K562 (cell line): ENCODE measurements around the gene SHB. TPM values are rescaled to one million over a fixed set of nuclear protein-coding genes. Genes with fewer than 3 reads are reported as not detected.

Source experiments
- ATAC-seq: fragments of 200-7000 bp; cut with Tn5 transposase; 3 replicates; pipeline ENCODE4 v1.9.1; 2020; ENCODE audit warnings: moderate library complexity
- BruUV-seq: library from RNA; stranded (reverse); fragments of 400-500 nt; replicated peaks from 2 replicates; lab custom pipeline; 2021; lab: Mats Ljungman, UMichigan
- CTCF ChIA-PET: fragments of 300-600 bp; formaldehyde crosslinking; extraction: SDS; loops from one replicate; lab custom pipeline; 2021; ENCODE audit warnings: low intra/inter-chr PET ratio; lab: Yijun Ruan, JAX
- POLR2A ChIA-PET: fragments of 300-600, 350-650 bp; sonication (Branson Sonifier 250); formaldehyde crosslinking; extraction: SDS; loops from one replicate; lab custom pipeline; 2021; ENCODE audit warnings: antibody characterized with exemption, inconsistent platforms; lab: Yijun Ruan, JAX
- DNase-seq, 4 experiments: peaks; one replicate each; pipeline versions ENCODE4 v3.0.0 to v3.0.0-alpha.2; 2011 to 2018; ENCODE audit warnings: low spot score in 3 of 4, mixed read lengths in 3 of 4; ENCODE audit errors: extremely low read depth in 1 of 4
- FAIRE-seq: peaks from 2 replicates; lab custom pipeline; 2011; peaks lifted over from hg19 to GRCh38; lab: Jason Lieb, UNC
- H2AFZ ChIP-seq: 2 replicates; pipeline ENCODE4 v1.6.0; 2011; ENCODE audit warnings: low read depth, low read length, control low read depth, inconsistent platforms
- H3K27ac ChIP-seq: fragments of 200-600 bp; 3 replicates; pipeline ENCODE4 v1.8.0; 2011; ENCODE audit warnings: low read depth, mild to moderate bottlenecking, control low read depth, inconsistent platforms, low read length, moderate library complexity, mixed read lengths; ENCODE audit errors: extremely low read depth
- H3K27me3 ChIP-seq, 2 experiments: fragments of 300-600 bp in 1 of 2; 2 replicates in 1 of 2; 3 replicates in 1 of 2; pipeline versions ENCODE4 v1.6.0 to v1.8.0; 2011; ENCODE audit warnings: inconsistent platforms in 2 of 2, low read length in 2 of 2, mild to moderate bottlenecking in 1 of 2, mixed read lengths in 1 of 2, moderate library complexity in 1 of 2; ENCODE audit not compliant: control insufficient read depth in 2 of 2, insufficient read depth in 2 of 2
- H3K36me3 ChIP-seq: fragments of 300-600 bp; 3 replicates; pipeline ENCODE4 v1.8.0; 2011; ENCODE audit warnings: mild to moderate bottlenecking, low read length, inconsistent platforms; ENCODE audit not compliant: control insufficient read depth, insufficient read depth
- H3K4me1 ChIP-seq, 2 experiments: fragments of 200-600 bp in 1 of 2; replicated peaks in 1 of 2; 2 replicates in 1 of 2; 3 replicates in 1 of 2; pipeline versions ENCODE4 v1.5.1 to v1.8.0; 2011; ENCODE audit warnings: inconsistent platforms in 2 of 2, low read length in 2 of 2, mild to moderate bottlenecking in 1 of 2, mixed read lengths in 1 of 2, moderate library complexity in 1 of 2; ENCODE audit not compliant: control insufficient read depth in 2 of 2, insufficient read depth in 2 of 2
- H3K4me2 ChIP-seq: 2 replicates; pipeline ENCODE4 v1.6.1; 2011; ENCODE audit warnings: low read length, control low read depth, inconsistent platforms, mixed read lengths; ENCODE audit not compliant: insufficient read depth
- H3K4me3 ChIP-seq: fragments of 200-600 bp; sonication (generic), shearing (Covaris generic); 2 replicates; pipeline ENCODE4 v1.5.1; 2016; ENCODE audit warnings: control low read depth, inconsistent platforms
- H3K79me2 ChIP-seq: fragments of 200-600 bp; 3 replicates; pipeline ENCODE4 v1.8.0; 2011; ENCODE audit warnings: low read length, inconsistent platforms; ENCODE audit not compliant: control insufficient read depth, insufficient read depth
- H3K9ac ChIP-seq, 2 experiments: 2 replicates each; pipeline versions ENCODE4 v1.6.0 to v1.6.1; 2011; ENCODE audit warnings: low read depth in 2 of 2, low read length in 2 of 2, control low read depth in 1 of 2, inconsistent platforms in 1 of 2, mild to moderate bottlenecking in 1 of 2, mixed read lengths in 1 of 2; ENCODE audit not compliant: insufficient read depth in 1 of 2
- H3K9me1 ChIP-seq: one replicate; pipeline ENCODE4 v1.6.0; 2011; ENCODE audit warnings: inconsistent platforms, mild to moderate bottlenecking, low read length, moderate library complexity; ENCODE audit not compliant: control insufficient read depth, insufficient read depth
- H3K9me3 ChIP-seq: replicated peaks from 2 replicates; pipeline ENCODE4 v1.5.1; 2011; ENCODE audit warnings: low read depth, low read length, inconsistent platforms; ENCODE audit not compliant: control insufficient read depth, insufficient read depth
- H4K20me1 ChIP-seq: replicated peaks from 2 replicates; pipeline ENCODE4 v1.6.1; 2011; ENCODE audit warnings: low read length, inconsistent platforms, mixed read lengths; ENCODE audit not compliant: control insufficient read depth, insufficient read depth
- ATF4 ChIP-seq: fragments of 450-650 bp; formaldehyde crosslinking; IDR thresholded peaks from 2 replicates; pipeline ENCODE4 v1.4.0; 2022; ENCODE audit warnings: mild to moderate bottlenecking, moderate library complexity
- BCLAF1 ChIP-seq, 2 experiments: fragments of 450-650 bp in 1 of 2; IDR thresholded peaks; 2 replicates each; pipeline ENCODE4 v1.6.1; 2011 to 2017; ENCODE audit warnings: low read depth in 2 of 2, antibody characterized with exemption in 1 of 2, borderline replicate concordance in 1 of 2, low read length in 1 of 2, mild to moderate bottlenecking in 1 of 2, mixed read lengths in 1 of 2; ENCODE audit not compliant: control insufficient read depth in 1 of 2
- FUS ChIP-seq: fragments of 200-400 bp; formaldehyde crosslinking; optimal IDR thresholded peaks from 2 replicates; pipeline ENCODE3; 2017; ENCODE audit warnings: low read depth, low read length
- MCM3 ChIP-seq: fragments of 450-650 bp; IDR thresholded peaks from 2 replicates; pipeline ENCODE4 v1.6.1; 2016
- PTBP1 ChIP-seq: fragments of 200-400 bp; formaldehyde crosslinking; IDR thresholded peaks from 2 replicates; pipeline ENCODE4 v1.6.1; 2017; ENCODE audit warnings: low read depth, low read length
- SPI1 ChIP-seq: IDR thresholded peaks from 2 replicates; pipeline ENCODE4 v1.6.1; 2011; ENCODE audit warnings: low read depth, low read length, control low read depth, borderline replicate concordance
- WGBS: fragments of 100-300 bp; shearing (Covaris generic); methylation state at CpG from one replicate; pipeline ENCODE4 v1.1.6; 2016; ENCODE audit warnings: low coverage, mixed read lengths; ENCODE audit not compliant: insufficient coverage; ENCODE audit errors: missing lambda C conversion rate; 5-methylcytosine and 5-hydroxymethylcytosine counted together
- in situ Hi-C: fragments of 300-500 bp; cut with MboI; formaldehyde crosslinking; loops from 4 replicates; pipeline ENCODE4 v1.15.0; 2018; ENCODE audit warnings: inconsistent platforms, mixed read lengths
- intact Hi-C: fragments of 100-400 bp; cut with micrococcal nuclease; formaldehyde crosslinking; loops from 2 replicates; pipeline ENCODE4 v1.14.2; 2022
- polyA plus RNA-seq, 8 experiments: library from polyadenylated mRNA; depleted of rRNA in 4 of 8; stranded (reverse) in 5 of 8; unstranded in 3 of 8; fragments of >200 nt; fragmentation: Nextera tagmentation in 2 of 8; fragmentation: Illumina TruSeq in 1 of 8; extraction: Ambion mirVana in 2 of 8; extraction: Trizol in 1 of 8; gene quantifications; 2 replicates each; pipeline versions ENCODE4 v1.2.1 to v1.2.3, GENCODE V29; 2011 to 2014; ENCODE audit warnings: inconsistent platforms in 1 of 8, missing spikeins in 1 of 8
- total RNA-seq, 7 experiments: library from RNA; depleted of rRNA in 6 of 7; stranded (reverse); fragments of >200 nt in 6 of 7; fragmentation: Illumina TruSeq in 2 of 7; extraction: Trizol in 2 of 7; gene quantifications; 2 replicates each; pipeline versions ENCODE4 v1.2.1 to v1.2.3, GENCODE V29; 2011 to 2021; ENCODE audit warnings: low replicate concordance in 1 of 7

SHB gene
- total and polyA plus RNA-seq, 9 of the 15 experiments (the other 6 are each of a cell fraction or from before 2014, with no cell fraction given): 0.78 to 16.0 (median 5.3) TPM

- FAIRE-seq: no peak
Observed at GRCh38 chr9:37927601-37928551, 141.2 kb downstream of the SHB start.

More at GRCh38 chr9:37927601-37928551, 141.2 kb downstream of the SHB start:
- Histone ChIP-seq H3K9me3 (no peaks in the 10 kb centered on the region), H3K36me3 (peaks cover 5% of the 10 kb centered on the region; the same call in 1 of the 3 replicates), H3K27me3 (no peaks in the 10 kb centered on the region), H3K4me2 (no peak overlapping the region), H3K9ac (peak overlapping the region in 1 of 2 experiments; percentile 62; a peak in 2 of 4 replicates), H3K4me1 (peaks cover 6 to 21% of the 10 kb centered on the region in 2 experiments; a peak in 4 of 5 replicates), H3K27ac (no peak overlapping the region), H4K20me1 (peaks cover 6% of the 10 kb centered on the region; the same call in 1 of the 2 replicates), H3K79me2 (no peaks in the 10 kb centered on the region), H2AFZ (no peak overlapping the region), H3K4me3 (no peak overlapping the region), H3K9me1 (peaks cover 5% of the 10 kb centered on the region)
- TF ChIP-seq PTBP1 (no peak), BCLAF1 (IDR thresholded peaks at IDR 0.05; ENCODE audit: borderline replicate concordance in 1 of 2, control insufficient read depth in 1 of 2, low read depth in 2 of 2, low read length in 1 of 2) (no peak), FUS (no peak), SPI1 (0 out of 2 replicates have a peak, but pooled peaks have one; percentile 13), MCM3 (no peak), ATF4 (no peak)
- BruUV-seq: no TSS peak
- DNase-seq: no peak
- ATAC-seq: no peak
- WGBS: 70% methylated on average over 13 of the region's 13 CpGs
- intact Hi-C loops (loop anchor here (5.0 kb wide), 1 partner anchor 479 kb away; no protein-coding TSS in a partner anchor), in situ Hi-C loops (no loop called here)
- ChIA-PET CTCF (no interaction called here), POLR2A (interaction anchor here (0.6 to 1.1 kb wide), 3 partner anchors 14 to 112 kb away, joined by 3 read pairs; no protein-coding TSS in a partner anchor)
